HG02870 (cell line): ENCODE measurements around the gene ZFAND3.

Experiments
- ATAC-seq: cut with Tn5 transposase; IDR thresholded peaks from one replicate; pipeline ENCODE4 v1.9.1; 2021; ENCODE audit warnings: mild to moderate bottlenecking, moderate library complexity; ENCODE audit not compliant: unreplicated experiment

Gene ZFAND3

GRCh38 chr6:37826188-37826587 is 6.7 kb downstream of the ZFAND3 start:
- no peak for ATAC-seq

- no peak for ATAC-seq
Observed at GRCh38 chr6:37826993-37827392, 7.5 kb downstream of the ZFAND3 start.

GRCh38 chr6:37827603-37828265 is 8.2 kb downstream of the ZFAND3 start:
- no peak for ATAC-seq

GRCh38 chr6:37830225-37830624 is 10.7 kb downstream of the ZFAND3 start:
- no peak for ATAC-seq

DNA sequence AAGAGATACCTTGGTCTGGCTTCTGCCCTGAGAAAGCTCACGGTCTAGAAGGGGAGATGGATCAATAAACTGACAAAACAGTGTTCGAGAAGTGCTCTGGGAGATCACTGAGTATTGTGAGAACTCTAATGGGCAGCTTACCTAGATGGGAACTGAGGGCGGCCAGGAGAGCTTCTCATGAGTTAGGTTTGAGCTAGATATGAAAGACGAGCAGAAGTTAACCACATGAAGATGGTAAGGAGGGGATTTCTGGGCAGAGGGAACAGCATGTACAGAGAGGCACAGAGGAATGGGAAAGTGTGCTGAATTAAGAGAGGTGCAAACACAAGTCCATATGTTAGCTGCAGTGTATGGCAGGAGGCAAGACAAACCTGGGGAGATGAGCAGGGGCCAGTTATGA is 11.9 kb downstream of the ZFAND3 start:
- no peak for ATAC-seq

- no peak for ATAC-seq
Observed at GRCh38 chr6:37835923-37836322, 16.4 kb downstream of the ZFAND3 start.

DNA sequence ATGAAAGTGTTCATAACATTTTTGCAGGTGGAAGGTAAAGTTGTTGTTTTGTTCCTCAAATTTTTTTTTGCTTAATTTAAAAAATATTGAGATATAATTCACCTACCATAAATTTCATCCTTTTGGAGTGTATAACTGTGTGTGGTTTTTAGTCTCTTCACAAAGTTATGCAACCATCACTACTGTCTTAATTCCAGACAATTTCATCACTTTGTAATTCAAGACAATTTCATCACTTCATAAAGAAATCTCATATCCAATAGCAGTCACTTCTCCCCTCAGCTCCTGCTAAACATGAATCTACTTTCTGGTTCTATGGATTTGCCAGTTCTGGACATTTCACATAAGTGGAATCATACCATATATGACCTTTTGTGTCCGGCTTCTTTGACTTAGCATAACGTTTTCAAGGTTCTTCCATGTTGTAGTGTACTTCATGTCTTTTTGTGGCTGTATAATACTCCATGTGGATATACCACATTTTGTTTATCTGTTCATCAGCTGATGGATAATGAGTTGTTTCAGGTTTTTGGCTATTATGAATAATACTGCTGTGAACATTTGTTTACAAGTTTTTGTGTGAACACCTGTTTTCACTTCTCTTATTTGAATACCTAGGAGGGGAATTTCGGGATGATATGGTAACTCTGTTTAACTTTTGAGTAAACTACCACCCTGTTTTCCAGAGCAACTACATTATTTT is 18.8 kb downstream of the ZFAND3 start:
- ATAC-seq, result no peak

DNA sequence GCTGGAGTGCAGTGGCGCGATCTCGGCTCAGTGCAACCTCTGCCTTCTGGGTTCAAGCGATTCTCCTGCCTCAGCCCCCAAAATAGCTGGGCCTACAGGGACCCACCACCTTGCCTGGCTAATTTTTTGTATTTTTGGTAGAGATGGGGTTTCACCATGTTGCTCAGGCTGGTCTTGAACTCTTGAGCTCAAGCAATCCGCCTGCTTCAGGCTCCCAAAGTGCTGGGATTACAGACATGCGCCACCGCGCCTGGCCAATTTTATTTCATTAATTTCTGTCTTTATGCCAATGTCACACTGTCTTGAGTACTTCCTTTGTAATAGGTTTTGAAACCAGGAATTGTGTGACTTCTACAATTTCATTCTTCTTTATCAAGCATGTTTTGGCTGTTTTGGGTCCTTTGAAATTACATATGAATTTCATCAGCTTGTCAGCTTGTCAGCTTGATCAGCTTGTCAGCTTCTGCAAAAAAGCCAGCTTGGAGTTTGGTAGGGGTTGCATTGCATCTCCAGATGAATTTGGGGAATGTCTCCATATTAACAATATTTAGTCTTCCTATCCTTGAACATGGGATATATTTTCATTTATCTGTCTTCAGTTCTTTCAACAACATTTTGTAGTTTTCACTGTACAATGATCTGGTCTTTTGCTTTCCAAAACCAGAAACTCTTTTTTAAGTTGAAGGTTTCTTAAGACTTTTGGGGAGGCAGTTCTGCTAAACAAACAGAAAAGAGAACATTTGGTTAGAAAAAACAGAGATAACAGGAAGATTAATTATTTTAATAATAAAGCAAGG is 20.8 kb downstream of the ZFAND3 start:
- no peak for ATAC-seq

- ATAC-seq, result no peak
Observed at GRCh38 chr6:37840940-37841300, 21.4 kb downstream of the ZFAND3 start.

GRCh38 chr6:37845026-37845911 is 25.7 kb downstream of the ZFAND3 start:
- no peak for ATAC-seq

GRCh38 chr6:37845930-37846329 is 26.4 kb downstream of the ZFAND3 start:
- ATAC-seq, result no peak

DNA sequence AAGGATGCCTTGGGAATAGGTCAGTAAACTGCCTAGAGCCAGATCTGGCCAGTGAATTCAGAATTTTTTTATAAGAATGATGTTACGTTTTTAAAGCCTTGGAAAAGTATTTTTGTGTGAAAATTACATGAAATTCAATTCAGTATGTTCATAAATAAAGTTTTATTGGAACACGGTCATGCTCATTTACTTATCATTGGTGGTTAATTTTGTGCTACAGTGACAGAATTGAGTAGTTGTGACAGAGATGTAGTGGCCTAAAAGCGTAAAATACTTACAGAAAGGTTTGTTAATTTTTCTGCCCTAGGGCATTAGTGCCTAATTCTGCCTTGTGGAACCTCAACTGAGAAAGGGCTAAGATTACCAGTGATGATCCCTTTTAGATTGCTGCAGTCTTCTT is 28.2 kb downstream of the ZFAND3 start:
- no peak for ATAC-seq

GRCh38 chr6:37848371-37848770 is 28.8 kb downstream of the ZFAND3 start:
- ATAC-seq, result no peak

DNA sequence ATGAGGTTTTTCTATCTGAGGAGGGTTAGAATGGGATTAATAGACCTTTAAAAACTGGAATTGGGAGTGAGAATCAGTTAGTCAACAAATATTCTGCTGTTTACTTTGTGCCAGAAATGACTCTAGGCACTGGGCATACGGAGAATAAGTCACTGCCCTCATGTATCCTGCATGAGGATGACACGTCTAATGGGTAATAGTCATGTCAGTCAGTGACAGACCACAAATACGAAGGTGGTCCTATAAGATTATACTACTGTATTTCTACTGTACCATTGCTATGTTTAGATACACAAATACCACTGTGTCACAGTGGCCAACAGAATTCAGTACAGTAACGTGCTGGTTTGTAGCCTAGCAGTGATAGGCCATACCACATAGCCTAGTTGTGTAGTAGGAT is 30.7 kb downstream of the ZFAND3 start:
- no peak for ATAC-seq

DNA sequence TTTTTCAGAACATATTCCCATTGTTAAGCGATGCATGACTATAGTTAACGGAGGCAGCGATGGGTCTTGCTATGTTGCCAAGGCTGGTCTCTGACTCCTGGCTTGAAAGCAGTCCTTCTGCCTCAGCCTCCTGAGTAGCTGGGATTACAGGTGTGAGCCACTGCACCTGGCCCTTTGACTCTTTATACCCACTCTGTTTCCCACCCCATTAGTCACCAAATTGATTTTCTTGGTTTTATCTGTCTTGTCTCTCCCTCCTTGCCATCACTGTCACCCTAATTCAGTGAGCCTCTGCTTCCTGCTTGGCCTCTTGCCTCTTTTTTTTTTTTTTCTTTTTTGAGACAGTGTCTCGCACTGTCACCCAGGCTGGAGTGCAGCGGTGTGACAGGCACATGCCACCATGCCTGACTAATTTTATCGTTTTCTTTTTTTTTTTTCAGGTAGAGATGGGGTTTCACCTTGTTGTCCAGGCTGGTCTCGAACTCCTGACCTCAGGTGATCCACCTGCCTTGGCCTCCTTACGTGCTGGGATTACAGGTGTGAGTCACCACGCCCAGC is 31.3 kb downstream of the ZFAND3 start:
- no peak for ATAC-seq

GRCh38 chr6:37851997-37852524 is 32.5 kb downstream of the ZFAND3 start:
- no peak for ATAC-seq

- ATAC-seq, result no peak
Observed at GRCh38 chr6:37856285-37856684, 36.8 kb downstream of the ZFAND3 start.

- no peak for ATAC-seq
Observed at GRCh38 chr6:37858363-37858762, 38.8 kb downstream of the ZFAND3 start.

GRCh38 chr6:37860226-37860839 is 40.8 kb downstream of the ZFAND3 start:
- no peak for ATAC-seq

- ATAC-seq, result no peak
Observed at GRCh38 chr6:37861452-37861851, 41.9 kb downstream of the ZFAND3 start.
